A673 (cell line): ENCODE results near the gene TEP1.

Experiments
- CTCF ChIP-seq: fragments of 300-800, 200-600 bp; sonication (generic); conservative IDR thresholded peaks from 2 replicates; pipeline ENCODE4 v1.5.1; 2017; ENCODE audit warnings: low read depth, mild to moderate bottlenecking, antibody characterized with exemption, low read length, moderate library complexity, mixed read lengths
- EZH2 ChIP-seq: fragments of 200-600 bp; sonication (generic); IDR thresholded peaks from 2 replicates; pipeline ENCODE4 v1.6.1; 2017; ENCODE audit warnings: borderline replicate concordance, low read depth, mild to moderate bottlenecking, mixed read lengths, antibody characterized with exemption, low read length; ENCODE audit not compliant: poor library complexity, severe bottlenecking

- TF ChIP-seq CTCF (no peak), EZH2 (no peak)
Measured at GRCh38 chr14:20422886-20423285, 9.6 kb upstream of the TEP1 start.
